Measurements from ENCODE around the gene PCSK7.

PCSK7 gene

GRCh38 chr11:117230999-117231841 lies 653 bp downstream of the PCSK7 start:
- no peak for FAIRE-seq

GRCh38 chr11:117230286-117230961 lies 1.4 kb downstream of the PCSK7 start:
- FAIRE-seq, result no peak

DNA sequence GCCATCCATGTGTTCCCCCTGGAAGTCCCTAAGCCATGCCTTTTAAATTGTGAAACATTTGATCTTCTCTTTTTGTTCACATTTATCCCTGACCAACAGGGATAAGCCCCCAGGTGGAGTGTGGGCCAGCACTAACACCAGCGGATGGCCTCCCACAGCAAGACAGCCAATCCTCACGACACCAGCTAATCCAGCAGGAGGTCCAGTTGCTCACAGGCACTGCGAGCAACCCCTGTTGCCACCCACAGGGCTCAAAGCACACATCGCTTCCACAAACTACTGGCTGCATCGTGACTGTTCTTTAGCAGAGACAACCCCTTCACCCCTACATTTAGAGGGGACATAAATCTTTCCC lies 2.0 kb downstream of the PCSK7 start:
- FAIRE-seq, result no peak

DNA sequence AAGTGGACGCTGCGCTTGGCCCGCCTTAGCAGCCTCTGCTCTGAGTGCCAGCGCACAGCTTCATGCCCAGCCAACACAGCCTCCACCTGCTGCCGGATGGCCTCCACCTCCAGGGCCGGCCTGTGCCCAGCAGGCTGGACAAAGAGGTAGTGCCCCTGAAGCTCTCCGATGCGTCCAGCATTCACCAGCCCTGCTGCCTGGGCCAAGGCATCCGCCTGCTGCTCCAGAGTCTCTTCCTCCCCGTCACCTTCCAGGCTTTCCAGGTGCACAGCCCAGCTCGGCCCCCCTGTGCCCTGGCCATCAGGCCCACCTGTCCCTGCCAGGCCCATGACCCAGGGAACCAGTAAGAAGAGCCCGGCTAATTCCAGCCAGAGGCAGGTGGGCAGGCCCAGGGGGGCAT lies 2.5 kb downstream of the PCSK7 start:
- FAIRE-seq, result no peak

GRCh38 chr11:117228091-117228490 lies 3.8 kb downstream of the PCSK7 start:
- FAIRE-seq, result no peak

GRCh38 chr11:117226388-117227385 lies 5.2 kb downstream of the PCSK7 start:
- peak; percentile 93 for FAIRE-seq

DNA sequence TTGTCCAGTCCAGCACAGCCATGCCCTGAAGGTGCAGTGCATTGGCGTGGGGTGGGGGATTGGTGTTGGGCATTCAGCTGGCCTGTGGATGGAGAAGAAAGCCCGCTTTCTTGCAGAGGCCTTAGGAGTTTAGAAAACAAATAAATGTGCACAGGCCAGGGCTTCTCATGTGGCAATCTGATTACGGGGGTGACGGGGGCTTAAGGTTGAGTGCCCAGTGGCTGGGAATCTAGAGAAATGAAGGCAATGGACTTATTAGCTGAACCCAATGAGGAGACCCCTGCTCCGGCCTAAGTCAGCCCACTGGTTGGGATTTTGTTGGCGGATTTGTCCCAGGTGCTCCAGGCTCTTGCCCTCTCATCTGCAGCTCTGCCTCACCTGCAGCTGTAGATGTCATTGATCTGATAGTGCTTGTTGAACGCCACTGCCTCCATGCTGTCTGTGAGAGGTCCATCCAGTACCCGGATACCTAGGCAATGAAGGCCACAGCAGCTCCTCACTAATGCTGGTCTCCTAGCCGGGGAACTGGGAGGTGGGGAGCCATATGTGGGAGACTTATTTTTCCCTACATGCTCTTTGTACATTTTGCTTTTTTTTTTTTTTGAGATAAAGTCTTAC lies 6.2 kb downstream of the PCSK7 start:
- no peak for FAIRE-seq

- FAIRE-seq, result no peak
These were observed 7.9 kb downstream of the PCSK7 start for GRCh38 chr11:117223741-117224689.

GRCh38 chr11:117222991-117223740 lies 8.7 kb downstream of the PCSK7 start:
- no peak for FAIRE-seq

DNA sequence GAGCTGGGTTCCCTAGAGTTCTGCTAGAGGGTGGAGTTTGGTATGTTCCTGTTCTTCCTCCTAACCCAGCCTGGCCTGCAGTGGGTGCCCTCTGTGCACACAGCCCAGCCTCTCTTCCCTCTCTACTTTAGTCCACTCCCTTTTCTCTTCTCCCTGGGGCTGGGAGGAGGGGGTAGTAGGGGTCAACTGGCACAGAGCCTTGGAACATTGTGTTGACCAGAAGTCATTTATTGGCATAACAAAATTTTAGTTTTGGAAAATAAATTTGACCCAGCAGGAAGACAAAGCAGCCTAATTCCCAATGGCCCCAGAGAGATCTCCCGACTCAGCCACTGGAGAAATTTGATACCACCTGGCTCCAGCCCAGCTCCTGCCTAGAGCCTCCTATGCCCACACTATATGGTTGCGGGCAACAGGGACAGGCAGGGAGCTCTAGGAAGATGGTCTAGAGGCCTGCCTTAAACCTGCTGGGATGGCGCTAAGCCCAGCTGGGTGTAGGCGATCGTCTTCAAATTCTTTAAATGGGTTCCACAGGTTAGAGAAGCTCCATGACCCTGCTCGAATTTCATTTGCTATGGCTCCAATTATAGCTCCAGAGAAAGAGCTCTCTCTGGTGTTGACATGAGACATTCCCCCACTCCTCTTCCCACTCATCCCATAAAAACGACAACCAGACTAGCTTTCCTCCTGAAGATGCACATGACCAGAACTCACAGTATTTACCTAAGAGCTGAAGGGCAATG lies 9.9 kb downstream of the PCSK7 start:
- no peak for FAIRE-seq

DNA sequence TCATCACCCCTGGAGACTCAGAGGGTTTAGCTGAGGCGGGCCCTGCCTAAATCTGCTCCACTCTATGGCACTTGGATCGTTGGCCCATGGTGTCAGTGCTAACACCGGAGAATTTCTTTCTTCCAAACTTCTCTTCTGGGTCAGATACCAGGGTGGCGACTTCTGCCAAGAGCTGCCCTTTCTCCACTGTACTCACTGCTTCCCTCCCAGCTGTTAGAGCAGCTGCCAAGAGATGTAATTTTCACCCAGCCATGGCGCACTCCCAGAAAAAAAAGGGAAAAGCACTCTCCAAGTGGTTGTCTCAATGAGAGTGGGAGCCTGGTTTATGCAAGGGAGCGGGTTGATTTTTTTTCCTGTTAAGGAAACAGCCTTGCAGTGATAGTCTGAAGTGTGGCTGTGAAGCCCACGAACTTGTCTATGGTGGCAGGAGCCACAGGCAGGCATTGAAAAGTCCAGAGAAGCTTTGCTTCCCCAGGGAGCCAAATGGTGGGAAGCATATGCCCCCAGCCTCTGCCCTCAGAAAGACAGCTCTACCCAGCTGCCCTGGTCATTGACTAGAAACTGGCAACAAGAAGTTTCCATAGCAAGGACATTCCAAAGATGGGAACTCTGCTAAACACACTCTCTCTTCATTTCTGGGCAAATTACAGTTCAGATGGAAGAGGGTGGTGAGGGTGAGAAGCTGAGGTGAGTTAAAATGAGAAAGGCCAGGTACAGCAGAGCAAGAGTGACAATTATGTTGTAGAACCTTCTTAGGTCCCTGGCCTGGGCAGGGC lies 10.7 kb downstream of the PCSK7 start:
- FAIRE-seq, result no peak

DNA sequence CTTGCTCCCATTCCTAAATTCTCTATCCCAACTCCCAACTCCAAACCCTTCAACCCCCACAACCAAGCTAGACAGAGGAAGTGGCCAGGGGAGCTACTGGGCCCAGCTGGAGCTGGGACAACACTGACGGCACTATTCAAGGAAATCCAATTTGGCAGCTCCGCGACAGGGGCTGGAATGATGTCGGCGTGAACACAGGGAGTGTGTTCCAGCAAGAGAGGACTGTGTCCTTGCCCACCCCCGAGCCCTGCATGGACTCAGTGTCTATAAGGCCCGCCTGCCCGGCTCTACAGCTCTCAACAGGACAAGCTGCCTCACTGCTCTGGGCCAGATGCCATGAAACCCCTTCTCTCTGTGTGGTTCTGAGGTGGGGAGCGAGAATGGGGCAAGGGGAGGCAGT lies 11.3 kb downstream of the PCSK7 start:
- no peak for FAIRE-seq

GRCh38 chr11:117219995-117220394 lies 11.9 kb downstream of the PCSK7 start:
- no peak for FAIRE-seq

GRCh38 chr11:117219455-117219854 lies 12.4 kb downstream of the PCSK7 start:
- no peak for FAIRE-seq

- FAIRE-seq, result no peak
These were observed 12.9 kb downstream of the PCSK7 start for GRCh38 chr11:117219001-117219400.

- no peak for FAIRE-seq
These were observed 13.5 kb downstream of the PCSK7 start for GRCh38 chr11:117218133-117218915.

DNA sequence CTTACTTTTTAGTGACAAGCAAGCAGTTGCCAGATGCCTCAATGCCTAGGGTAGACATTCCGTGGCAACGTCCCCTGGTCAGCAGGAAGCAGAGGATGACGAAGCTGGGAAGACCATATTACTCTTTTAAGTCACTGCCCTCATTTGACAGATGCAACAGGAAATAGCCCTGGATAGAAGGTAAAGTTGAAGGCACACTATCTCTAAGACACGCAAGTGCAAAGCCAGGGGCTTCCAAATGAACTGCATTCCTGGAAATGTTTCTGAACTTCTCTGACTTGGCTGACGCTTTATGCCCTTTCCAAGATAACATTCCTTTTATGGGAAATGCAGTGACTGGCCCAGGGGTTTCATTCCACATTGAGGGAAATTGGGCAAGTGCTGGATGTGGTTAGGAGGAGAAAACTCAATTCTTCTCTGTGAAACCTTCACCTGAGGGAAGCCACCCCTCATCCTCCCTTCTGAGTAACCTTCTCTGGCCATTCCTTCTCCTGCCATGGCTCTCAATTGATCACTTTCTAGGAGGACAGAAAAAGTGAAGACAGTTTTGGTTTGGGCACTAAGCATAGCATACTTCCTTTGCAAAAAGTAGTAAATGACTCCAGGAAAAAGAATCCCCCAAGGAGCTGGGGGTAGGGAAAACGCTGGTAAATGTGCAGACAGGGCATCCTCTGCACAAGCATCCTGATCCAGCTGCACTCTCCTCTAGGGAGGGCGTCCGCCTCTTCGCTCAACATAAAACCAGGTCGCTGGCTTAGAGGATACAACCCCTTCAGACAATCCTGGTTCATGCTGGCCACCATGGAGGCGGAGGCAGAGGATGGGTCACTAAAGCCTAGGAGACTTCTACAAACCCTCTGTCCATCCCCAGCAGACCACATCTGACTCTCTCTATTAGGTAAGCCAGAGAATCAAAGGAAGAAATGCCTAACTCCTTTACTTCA lies 14.5 kb downstream of the PCSK7 start:
- no peak for FAIRE-seq
